22Rv1 (cell line): ENCODE measurements around the gene MBNL2.

Source experiments
- ZFX ChIP-seq: fragments of 450-650 bp; IDR thresholded peaks from 2 replicates; pipeline ENCODE4 v1.6.1; 2017; ENCODE audit warnings: antibody characterized with exemption, borderline replicate concordance
- TF ChIP-seq, protein P1 (sequence below): fragments of 450-650 bp; IDR thresholded peaks from 2 replicates; pipeline ENCODE4 v1.5.1; 2017; ENCODE audit warnings: mild to moderate bottlenecking

DNA sequence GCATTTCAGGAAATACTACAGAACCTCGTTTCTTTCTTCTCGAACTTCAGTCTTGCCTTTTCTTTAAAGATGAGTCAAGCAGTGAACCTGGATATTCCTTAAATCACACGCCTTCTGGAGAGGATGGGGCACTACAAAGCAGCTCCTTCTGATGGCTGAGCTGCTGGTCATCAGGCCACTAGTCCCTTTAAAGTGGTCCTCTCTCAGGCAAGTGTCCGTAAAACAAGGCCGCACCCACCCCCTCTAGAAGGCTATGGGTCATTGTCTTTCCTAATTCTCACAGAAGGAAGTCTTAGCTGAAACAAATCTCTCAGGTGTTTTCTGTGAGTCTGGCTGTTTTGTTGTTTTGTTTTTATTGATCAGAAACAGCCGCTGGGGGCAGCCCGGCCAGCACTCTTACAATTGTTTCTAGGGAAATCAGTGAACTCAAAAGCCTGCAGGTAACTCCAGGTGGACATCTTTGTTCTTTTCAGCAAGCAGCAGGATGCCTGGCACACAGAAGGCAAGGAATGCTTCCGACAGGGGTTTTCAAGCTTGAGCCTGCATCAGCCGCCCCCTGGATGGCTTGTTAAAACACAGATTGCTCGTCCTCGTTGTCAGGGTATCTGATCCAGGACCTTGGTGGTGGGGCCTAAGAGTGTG is 45.4 kb downstream of the MBNL2 start:
- TF ChIP-seq, protein P1, sequence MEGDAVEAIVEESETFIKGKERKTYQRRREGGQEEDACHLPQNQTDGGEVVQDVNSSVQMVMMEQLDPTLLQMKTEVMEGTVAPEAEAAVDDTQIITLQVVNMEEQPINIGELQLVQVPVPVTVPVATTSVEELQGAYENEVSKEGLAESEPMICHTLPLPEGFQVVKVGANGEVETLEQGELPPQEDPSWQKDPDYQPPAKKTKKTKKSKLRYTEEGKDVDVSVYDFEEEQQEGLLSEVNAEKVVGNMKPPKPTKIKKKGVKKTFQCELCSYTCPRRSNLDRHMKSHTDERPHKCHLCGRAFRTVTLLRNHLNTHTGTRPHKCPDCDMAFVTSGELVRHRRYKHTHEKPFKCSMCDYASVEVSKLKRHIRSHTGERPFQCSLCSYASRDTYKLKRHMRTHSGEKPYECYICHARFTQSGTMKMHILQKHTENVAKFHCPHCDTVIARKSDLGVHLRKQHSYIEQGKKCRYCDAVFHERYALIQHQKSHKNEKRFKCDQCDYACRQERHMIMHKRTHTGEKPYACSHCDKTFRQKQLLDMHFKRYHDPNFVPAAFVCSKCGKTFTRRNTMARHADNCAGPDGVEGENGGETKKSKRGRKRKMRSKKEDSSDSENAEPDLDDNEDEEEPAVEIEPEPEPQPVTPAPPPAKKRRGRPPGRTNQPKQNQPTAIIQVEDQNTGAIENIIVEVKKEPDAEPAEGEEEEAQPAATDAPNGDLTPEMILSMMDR = no peak
- no peak for TF ChIP-seq ZFX
